ENCODE data around the gene FRZB.

DNA sequence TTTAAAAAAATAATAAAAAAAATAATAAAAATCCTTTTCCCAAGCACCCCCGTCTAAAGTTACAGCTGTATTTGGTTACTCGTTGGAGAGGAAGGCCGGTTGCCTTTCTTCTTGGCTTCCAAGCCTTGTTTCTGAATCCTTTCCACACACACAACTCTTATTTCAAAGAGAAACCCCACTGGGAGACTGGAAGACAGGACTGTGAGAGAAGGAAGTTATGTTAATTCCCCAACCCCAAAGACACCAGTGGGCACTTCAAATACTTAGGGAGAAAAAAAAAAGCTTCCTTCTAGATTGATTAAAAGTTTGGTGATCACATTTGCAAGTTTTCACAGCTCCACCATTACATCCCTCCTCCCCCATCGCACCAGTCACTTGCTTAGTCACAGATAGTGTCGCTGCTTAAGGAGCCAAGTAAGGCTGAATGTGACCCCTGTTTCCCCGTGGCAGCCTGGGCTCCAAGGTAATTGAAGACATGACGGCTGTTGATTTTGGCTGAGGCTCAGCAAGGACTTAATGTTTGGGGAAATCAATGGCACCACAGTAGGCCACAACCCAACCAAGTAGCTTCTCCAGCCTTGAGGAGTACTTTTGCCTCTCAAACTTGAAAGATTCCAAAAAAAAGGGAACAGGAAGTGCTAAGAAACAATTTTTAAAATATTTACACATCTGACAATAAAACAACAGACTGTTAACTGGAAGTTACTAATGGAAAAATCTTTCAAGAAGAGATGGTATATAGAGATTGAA lies 40.8 kb upstream of the FRZB start:
- TF ChIP-seq, protein P1, sequence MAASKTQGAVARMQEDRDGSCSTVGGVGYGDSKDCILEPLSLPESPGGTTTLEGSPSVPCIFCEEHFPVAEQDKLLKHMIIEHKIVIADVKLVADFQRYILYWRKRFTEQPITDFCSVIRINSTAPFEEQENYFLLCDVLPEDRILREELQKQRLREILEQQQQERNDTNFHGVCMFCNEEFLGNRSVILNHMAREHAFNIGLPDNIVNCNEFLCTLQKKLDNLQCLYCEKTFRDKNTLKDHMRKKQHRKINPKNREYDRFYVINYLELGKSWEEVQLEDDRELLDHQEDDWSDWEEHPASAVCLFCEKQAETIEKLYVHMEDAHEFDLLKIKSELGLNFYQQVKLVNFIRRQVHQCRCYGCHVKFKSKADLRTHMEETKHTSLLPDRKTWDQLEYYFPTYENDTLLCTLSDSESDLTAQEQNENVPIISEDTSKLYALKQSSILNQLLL (CRISPR knock-in tag; IDR thresholded peaks at IDR 0.05; ENCODE audit: borderline replicate concordance) = no peak
- TF ChIP-seq, protein P2, sequence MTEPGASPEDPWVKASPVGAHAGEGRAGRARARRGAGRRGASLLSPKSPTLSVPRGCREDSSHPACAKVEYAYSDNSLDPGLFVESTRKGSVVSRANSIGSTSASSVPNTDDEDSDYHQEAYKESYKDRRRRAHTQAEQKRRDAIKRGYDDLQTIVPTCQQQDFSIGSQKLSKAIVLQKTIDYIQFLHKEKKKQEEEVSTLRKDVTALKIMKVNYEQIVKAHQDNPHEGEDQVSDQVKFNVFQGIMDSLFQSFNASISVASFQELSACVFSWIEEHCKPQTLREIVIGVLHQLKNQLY (CRISPR knock-in tag; conservative IDR thresholded peaks at IDR 0.05) = no peak
- TF ChIP-seq HDAC6 (IDR thresholded peaks at IDR 0.05; ENCODE audit: low read depth, low read length) (no peak), FOXM1 (IDR thresholded peaks at IDR 0.05; ENCODE audit: low read depth) (no peak), FOXM1 (CRISPR knock-in tag; IDR thresholded peaks at IDR 0.05; ENCODE audit: low read depth) (no peak), EP300 (IDR thresholded peaks at IDR 0.05; ENCODE audit: low read length) (no peak), GATAD2B (IDR thresholded peaks at IDR 0.05; ENCODE audit: borderline replicate concordance) (no peak), FOXJ3 (CRISPR knock-in tag; IDR thresholded peaks at IDR 0.05) (no peak)
- TF ChIP-seq, protein P3, sequence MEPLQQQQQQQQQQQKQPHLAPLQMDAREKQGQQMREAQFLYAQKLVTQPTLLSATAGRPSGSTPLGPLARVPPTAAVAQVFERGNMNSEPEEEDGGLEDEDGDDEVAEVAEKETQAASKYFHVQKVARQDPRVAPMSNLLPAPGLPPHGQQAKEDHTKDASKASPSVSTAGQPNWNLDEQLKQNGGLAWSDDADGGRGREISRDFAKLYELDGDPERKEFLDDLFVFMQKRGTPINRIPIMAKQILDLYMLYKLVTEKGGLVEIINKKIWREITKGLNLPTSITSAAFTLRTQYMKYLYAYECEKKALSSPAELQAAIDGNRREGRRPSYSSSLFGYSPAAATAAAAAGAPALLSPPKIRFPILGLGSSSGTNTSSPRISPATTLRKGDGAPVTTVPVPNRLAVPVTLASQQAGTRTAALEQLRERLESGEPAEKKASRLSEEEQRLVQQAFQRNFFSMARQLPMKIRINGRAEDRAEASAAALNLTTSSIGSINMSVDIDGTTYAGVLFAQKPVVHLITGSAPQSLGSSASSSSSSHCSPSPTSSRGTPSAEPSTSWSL (CRISPR knock-in tag; IDR thresholded peaks at IDR 0.05; ENCODE audit: borderline replicate concordance) = no peak
- TF ChIP-seq, protein P4, sequence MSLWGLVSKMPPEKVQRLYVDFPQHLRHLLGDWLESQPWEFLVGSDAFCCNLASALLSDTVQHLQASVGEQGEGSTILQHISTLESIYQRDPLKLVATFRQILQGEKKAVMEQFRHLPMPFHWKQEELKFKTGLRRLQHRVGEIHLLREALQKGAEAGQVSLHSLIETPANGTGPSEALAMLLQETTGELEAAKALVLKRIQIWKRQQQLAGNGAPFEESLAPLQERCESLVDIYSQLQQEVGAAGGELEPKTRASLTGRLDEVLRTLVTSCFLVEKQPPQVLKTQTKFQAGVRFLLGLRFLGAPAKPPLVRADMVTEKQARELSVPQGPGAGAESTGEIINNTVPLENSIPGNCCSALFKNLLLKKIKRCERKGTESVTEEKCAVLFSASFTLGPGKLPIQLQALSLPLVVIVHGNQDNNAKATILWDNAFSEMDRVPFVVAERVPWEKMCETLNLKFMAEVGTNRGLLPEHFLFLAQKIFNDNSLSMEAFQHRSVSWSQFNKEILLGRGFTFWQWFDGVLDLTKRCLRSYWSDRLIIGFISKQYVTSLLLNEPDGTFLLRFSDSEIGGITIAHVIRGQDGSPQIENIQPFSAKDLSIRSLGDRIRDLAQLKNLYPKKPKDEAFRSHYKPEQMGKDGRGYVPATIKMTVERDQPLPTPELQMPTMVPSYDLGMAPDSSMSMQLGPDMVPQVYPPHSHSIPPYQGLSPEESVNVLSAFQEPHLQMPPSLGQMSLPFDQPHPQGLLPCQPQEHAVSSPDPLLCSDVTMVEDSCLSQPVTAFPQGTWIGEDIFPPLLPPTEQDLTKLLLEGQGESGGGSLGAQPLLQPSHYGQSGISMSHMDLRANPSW (CRISPR knock-in tag; IDR thresholded peaks at IDR 0.05) = no peak

Data from K562 (cell line).